Measurements from ENCODE around the gene ZFP92.

- TF ChIP-seq CTCF (IDR thresholded peaks at IDR 0.05): no peak
- no peak for TF ChIP-seq POLR2A (IDR thresholded peaks at IDR 0.05)
Measured at GRCh38 chrX:153444333-153445011, 33.2 kb downstream of the ZFP92 start.

Measured in lower leg skin (tissue), 3 donors.